Stomach (tissue), 9 donors: Measurements from ENCODE around the gene FOSL1. TPM values are rescaled to one million over a fixed set of nuclear protein-coding genes. Genes with fewer than 3 reads are reported as not detected.

Experiments
- DNase-seq, 2 donors: peaks; one replicate each; pipeline versions ENCODE4 v3.0.0 to v3.0.0-alpha.2; 2013 to 2019
- H3K27ac ChIP-seq, 5 donors: fragments of 200-600 bp in 4 of 5; sonication (generic) in 4 of 5; one replicate each; pipeline ENCODE4 v1.5.1; 2013 to 2019; ENCODE audit warnings: mild to moderate bottlenecking in 1 of 5, moderate library complexity in 1 of 5
- H3K27me3 ChIP-seq, 3 donors: fragments of 200-600 bp; sonication (generic); one replicate each; pipeline ENCODE4 v1.5.1; 2017 to 2019; ENCODE audit warnings: mixed run types in 1 of 3
- H3K36me3 ChIP-seq, 4 donors: fragments of 200-600 bp; sonication (generic); 1 replicate in 3 of 4; 2 replicates in 1 of 4; pipeline ENCODE4 v1.5.1; 2016 to 2019
- H3K4me1 ChIP-seq, 4 donors: fragments of 200-600 bp; sonication (generic); one replicate each; pipeline ENCODE4 v1.5.1; 2016 to 2019
- H3K4me3 ChIP-seq, 4 donors: fragments of 200-600 bp; sonication (generic) in 3 of 4; one replicate each; pipeline ENCODE4 v1.5.1; 2016 to 2019; ENCODE audit warnings: mild to moderate bottlenecking in 1 of 4
- H3K9me3 ChIP-seq, 4 donors: fragments of 200-600 bp; sonication (generic); one replicate each; pipeline ENCODE4 v1.5.1; 2016 to 2019
- EP300 ChIP-seq: sonication (generic); formaldehyde crosslinking; IDR thresholded peaks from one replicate; pipeline ENCODE4 v1.6.1; 2017; ENCODE audit warnings: antibody characterized with exemption
- POLR2A ChIP-seq, 4 donors: fragments of 450-650 bp; IDR thresholded peaks; one replicate each; pipeline ENCODE4 v1.6.1; 2016; ENCODE audit warnings: antibody characterized with exemption in 4 of 4, control low read depth in 2 of 4, mild to moderate bottlenecking in 1 of 4, moderate library complexity in 1 of 4
- POLR2AphosphoS5 ChIP-seq, 3 donors: sonication (generic); formaldehyde crosslinking; IDR thresholded peaks; one replicate each; pipeline ENCODE4 v1.6.1; 2016; ENCODE audit warnings: antibody characterized with exemption in 3 of 3
- WGBS, 5 donors: extraction: QIAGEN DNeasy Blood & Tissue Kit in 3 of 5; methylation state at CpG; one replicate each; pipeline versions ENCODE4 v1.1.5 to v1.1.7; 2013 to 2018; 5-methylcytosine and 5-hydroxymethylcytosine counted together
- intact Hi-C: fragments of 100-400 bp; cut with DNase I; formaldehyde crosslinking; loops from one replicate; pipeline ENCODE4 v1.15.1; 2023; ENCODE audit warnings: low total_unique reads
- polyA plus RNA-seq, 3 donors: library from polyadenylated mRNA; stranded (reverse); fragments of 200-250 nt; gene quantifications; one replicate each; pipeline ENCODE4 v1.2.3, GENCODE V29; 2013
- total RNA-seq, 5 donors: library from RNA; depleted of rRNA; stranded (reverse); fragments of >200 nt; gene quantifications; one replicate each; pipeline versions ENCODE4 v1.1.0 to v1.2.3, GENCODE V29; 2014 to 2016
- TF ChIP-seq, protein P1 (sequence below), 7 experiments: fragments of 450-650 bp in 4 of 7; fragments of 200-600 bp in 3 of 7; sonication (generic) in 3 of 7; IDR thresholded peaks; one replicate each; pipeline ENCODE4 v1.5.1; 2016 to 2019; ENCODE audit warnings: antibody characterized with exemption in 7 of 7, control low read depth in 2 of 7, mild to moderate bottlenecking in 1 of 7
- donor health status: healthy with polysubstance abuse.
- donor health status: Bipolar disorder and iron deficiency.
- donor health status: healthy.

FOSL1 gene
- total and polyA plus RNA-seq, 8 donors, result 1.7 to 43.3 (median 10.6) TPM; not detected in 2

DNA sequence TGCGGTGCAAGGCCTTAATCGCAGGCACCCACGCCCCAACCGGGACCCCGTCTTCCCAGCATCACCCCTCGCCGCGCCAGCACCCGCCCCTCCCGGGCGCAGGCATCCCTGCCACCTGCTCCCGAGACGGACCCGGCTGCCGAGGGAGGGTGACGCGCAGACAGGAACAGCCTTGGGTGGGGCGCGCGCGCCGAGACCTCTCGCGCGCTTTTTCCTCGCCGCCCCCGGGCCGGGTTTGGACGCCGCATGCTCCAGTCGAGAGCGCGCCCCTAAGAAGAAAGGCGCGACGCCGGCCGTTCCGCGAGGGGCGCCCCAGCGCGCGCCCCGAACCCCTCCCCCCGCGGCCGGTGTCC is 42.7 kb downstream of the FOSL1 start:
- Histone ChIP-seq H3K4me1 (peaks cover 34 to 79% (median 76%) of the 10 kb centered on the region in 4 donors), H3K27me3 (no peaks in the 10 kb centered on the region), H3K27ac (peak overlapping the region; percentile 92 to 98 (median 97)), H3K36me3 (peaks cover 43 to 51% (median 47%) of the 10 kb centered on the region in 4 donors), H3K4me3 (peak overlapping the region; percentile 94 to 99 (median 99)), H3K9me3 (no peaks in the 10 kb centered on the region)
- TF ChIP-seq, protein P1, sequence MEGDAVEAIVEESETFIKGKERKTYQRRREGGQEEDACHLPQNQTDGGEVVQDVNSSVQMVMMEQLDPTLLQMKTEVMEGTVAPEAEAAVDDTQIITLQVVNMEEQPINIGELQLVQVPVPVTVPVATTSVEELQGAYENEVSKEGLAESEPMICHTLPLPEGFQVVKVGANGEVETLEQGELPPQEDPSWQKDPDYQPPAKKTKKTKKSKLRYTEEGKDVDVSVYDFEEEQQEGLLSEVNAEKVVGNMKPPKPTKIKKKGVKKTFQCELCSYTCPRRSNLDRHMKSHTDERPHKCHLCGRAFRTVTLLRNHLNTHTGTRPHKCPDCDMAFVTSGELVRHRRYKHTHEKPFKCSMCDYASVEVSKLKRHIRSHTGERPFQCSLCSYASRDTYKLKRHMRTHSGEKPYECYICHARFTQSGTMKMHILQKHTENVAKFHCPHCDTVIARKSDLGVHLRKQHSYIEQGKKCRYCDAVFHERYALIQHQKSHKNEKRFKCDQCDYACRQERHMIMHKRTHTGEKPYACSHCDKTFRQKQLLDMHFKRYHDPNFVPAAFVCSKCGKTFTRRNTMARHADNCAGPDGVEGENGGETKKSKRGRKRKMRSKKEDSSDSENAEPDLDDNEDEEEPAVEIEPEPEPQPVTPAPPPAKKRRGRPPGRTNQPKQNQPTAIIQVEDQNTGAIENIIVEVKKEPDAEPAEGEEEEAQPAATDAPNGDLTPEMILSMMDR (IDR thresholded peaks at IDR 0.05), result no peak
- TF ChIP-seq POLR2A (IDR thresholded peaks at IDR 0.05), result no peak
- no peak for TF ChIP-seq POLR2AphosphoS5 (IDR thresholded peaks at IDR 0.05)
- intact Hi-C loops, result no loop called here
- DNase-seq, result no peak
- 0 to 1% (median 0%) methylated on average over 20 to 49 of the region's 49 CpGs; no CpG with 5 or more reads in 1 of the 5 donors for WGBS, 5 donors

DNA sequence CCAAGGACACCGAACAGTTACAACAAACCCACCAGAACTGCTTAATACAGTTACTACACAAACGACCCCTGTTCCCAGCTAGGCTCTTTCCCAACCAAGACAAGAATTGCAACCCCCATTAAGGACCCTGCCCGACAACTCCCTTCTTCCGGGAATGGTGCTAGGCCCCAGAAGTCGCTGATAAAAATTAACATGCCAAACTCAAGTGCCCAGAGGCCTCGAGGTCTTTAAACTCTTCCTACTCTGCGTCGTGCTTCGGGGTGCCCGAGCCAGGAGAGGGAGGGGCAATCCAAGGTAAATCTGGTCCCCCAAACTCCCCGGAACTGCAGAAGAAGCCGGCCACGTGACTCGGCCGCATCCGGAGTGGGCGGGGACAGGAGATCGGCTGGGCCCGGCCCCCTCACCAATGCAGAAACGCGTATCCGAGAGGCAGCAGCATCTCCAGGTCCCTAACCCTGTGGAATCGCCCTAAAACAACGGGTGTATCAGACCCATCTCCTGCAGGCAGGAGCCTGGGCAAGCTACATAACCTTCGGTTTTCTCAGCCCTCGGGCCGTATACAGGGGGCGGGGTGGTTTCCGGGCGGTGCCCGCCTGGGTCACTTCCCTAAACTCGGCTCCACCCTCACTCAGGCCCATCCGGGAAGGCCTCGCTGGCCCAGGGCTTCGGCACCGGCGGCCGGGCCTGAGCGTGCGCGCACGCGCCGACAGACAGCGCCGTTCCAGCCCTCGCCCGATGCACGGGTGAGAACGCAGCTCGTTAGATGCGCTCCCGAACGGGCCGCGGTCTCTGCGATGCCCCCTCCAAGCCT is 43.3 kb downstream of the FOSL1 start:
- Histone ChIP-seq H3K27me3 (no peaks in the 10 kb centered on the region), H3K36me3 (peaks cover 40 to 51% (median 47%) of the 10 kb centered on the region in 4 donors)
- peak in 1 of 4 donors; percentile 7 for TF ChIP-seq POLR2A (IDR thresholded peaks at IDR 0.05)
- TF ChIP-seq EP300, result no peak
- TF ChIP-seq, protein P1 (IDR thresholded peaks at IDR 0.05), result no peak
- TF ChIP-seq POLR2AphosphoS5 (IDR thresholded peaks at IDR 0.05), result peak; percentile 24 to 88 (median 79)

DNA sequence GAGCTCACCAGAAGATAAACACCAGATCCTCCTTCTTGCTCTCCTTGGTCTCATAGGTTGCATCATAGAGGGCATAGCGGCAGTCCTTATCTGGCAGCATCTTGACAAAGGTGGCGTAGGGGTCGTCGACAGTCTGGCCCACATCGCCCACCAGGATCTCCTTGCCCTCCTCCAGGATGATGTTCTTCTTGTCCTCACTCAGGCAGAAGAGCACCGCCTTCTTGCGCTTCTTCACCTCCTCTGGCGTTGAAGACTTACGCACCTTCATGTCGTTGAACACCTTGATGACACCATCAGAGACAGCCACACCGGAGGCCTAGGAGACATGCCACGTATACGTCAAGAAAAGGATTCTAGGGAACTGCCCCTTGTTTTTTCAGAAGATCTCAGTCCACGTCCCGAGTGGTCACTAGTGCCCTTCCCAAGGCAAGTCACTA is 44.2 kb downstream of the FOSL1 start:
- Histone ChIP-seq H3K27me3 (no peaks in the 10 kb centered on the region), H3K27ac (peak overlapping the region in 4 of 5 donors; percentile 92 to 98 (median 97)), H3K4me3 (peak overlapping the region; percentile 94 to 99 (median 99)), H3K9me3 (peaks cover 0 to 7% (median 0%) of the 10 kb centered on the region in 4 donors), H3K4me1 (peaks cover 21 to 73% (median 64%) of the 10 kb centered on the region in 4 donors), H3K36me3 (peaks cover 42 to 56% (median 54%) of the 10 kb centered on the region in 4 donors)
- TF ChIP-seq, protein P1 (IDR thresholded peaks at IDR 0.05), result no peak
- TF ChIP-seq POLR2AphosphoS5 (IDR thresholded peaks at IDR 0.05) (no peak), EP300 (no peak), POLR2A (IDR thresholded peaks at IDR 0.05) (no peak)
- DNase-seq, result no peak
- WGBS, 5 donors, result 77 to 85% (median 78%) methylated on average over 15 of the region's 15 CpGs
- intact Hi-C loops, result no loop called here

More for the DNA sequence above, 43.3 kb downstream of the FOSL1 start:
- 1 to 6% (median 1%) methylated on average over 16 to 57 of the region's 57 CpGs for WGBS, 5 donors
- H3K9me3 ChIP-seq, result no peaks in the 10 kb centered on the region
- intact Hi-C loops, result no loop called here
- peaks cover 30 to 78% (median 73%) of the 10 kb centered on the region in 4 donors for H3K4me1 ChIP-seq
- peak overlapping the region; percentile 92 to 98 (median 97) for H3K27ac ChIP-seq
- peak overlapping the region; percentile 94 to 99 (median 99) for H3K4me3 ChIP-seq
- peak; percentile 84 to 90 for DNase-seq

DNA sequence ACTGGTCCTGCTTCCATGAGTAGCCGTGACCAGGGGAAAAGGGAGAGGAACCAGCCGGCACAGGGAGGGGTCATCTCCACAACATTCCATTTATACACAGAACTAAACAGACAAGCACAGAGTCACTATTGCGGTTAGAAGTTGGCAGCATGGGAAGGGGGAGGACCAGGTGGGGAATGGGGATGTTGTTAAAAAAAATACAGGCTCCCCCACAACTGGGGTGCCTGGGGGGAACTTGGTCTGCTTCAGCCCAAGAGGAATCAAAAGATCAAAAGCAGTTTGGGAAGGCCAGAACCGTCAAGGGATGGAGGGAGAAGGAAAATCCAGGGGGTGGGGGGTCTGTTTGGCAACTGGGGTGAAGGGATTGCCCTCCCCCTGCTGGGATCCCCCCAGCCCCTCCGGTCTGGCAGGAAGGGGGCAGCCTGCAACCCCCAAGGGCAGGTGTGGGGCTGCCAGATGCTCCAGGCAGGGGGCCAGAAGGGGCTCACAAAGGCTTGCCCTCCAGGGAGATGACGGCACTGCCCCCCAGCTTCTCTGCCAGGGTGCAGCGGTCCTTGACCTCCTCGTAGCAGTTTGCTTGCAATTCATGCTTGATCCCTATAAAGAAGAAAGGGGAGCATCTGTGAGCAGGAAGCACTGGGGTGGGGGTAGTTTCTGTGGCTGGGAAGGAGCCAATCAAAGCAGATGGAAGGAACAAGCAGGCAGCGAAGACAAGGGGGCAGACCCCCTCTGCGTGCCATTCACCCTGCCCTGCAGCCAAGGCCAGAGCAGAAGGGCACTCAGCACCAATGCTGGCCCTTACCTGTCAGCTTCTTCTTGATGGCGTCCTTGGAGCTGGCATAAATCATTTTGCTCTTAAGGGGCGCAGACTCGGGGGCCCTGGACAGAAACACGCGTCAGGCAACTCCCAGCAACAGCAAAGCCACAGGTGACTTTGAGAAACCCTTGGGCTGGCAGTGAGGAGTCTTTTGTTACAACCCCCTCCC is 45.0 kb downstream of the FOSL1 start:
- 69 to 77% (median 71%) methylated on average over 14 to 15 of the region's 15 CpGs for WGBS, 5 donors
- peaks cover 21 to 70% (median 59%) of the 10 kb centered on the region in 4 donors for H3K4me1 ChIP-seq
- DNase-seq, result no peak
- H3K27me3 ChIP-seq, result no peaks in the 10 kb centered on the region
- intact Hi-C loops, result no loop called here
- TF ChIP-seq EP300, result no peak
- TF ChIP-seq POLR2AphosphoS5 (IDR thresholded peaks at IDR 0.05), result no peak
- no peak for TF ChIP-seq POLR2A (IDR thresholded peaks at IDR 0.05)
- TF ChIP-seq, protein P1 (IDR thresholded peaks at IDR 0.05), result no peak
- H3K36me3 ChIP-seq, result peaks cover 42 to 64% (median 59%) of the 10 kb centered on the region in 4 donors
- peak overlapping the region in 4 of 5 donors; percentile 4 to 97 (median 33) for H3K27ac ChIP-seq
- H3K4me3 ChIP-seq, result peak overlapping the region in 2 of 4 donors; percentile 94 to 99
- H3K9me3 ChIP-seq, result peaks cover 0 to 7% (median 0%) of the 10 kb centered on the region in 4 donors
